GM12864 (cell line): Measurements from ENCODE around the gene LUC7L2.
"Not testable (repeated sequence)": the region's sequence is repeated elsewhere in the genome, so short reads cannot be mapped to it uniquely, and the experiment has no call there.

Experiments
- DNase-seq: peaks from one replicate; pipeline ENCODE4 v3.0.0-alpha.2; 2011; ENCODE audit warnings: low read depth
- H3K4me3 ChIP-seq: 2 replicates; pipeline ENCODE4 v1.5.1; 2011; ENCODE audit warnings: mild to moderate bottlenecking, low read depth, low read length, control low read depth
- CTCF ChIP-seq: IDR thresholded peaks from 2 replicates; pipeline ENCODE4 v1.5.1; 2011; ENCODE audit warnings: low read depth, mild to moderate bottlenecking, moderate library complexity, low read length, control low read depth, inconsistent platforms; ENCODE audit errors: missing control alignments

LUC7L2 gene

GRCh38 chr7:139422126-139422525 is 62.4 kb downstream of the LUC7L2 start:
- no peak for TF ChIP-seq CTCF
- no peak overlapping the region for H3K4me3 ChIP-seq
- DNase-seq = no peak

GRCh38 chr7:139423091-139423490 is 63.4 kb downstream of the LUC7L2 start:
- DNase-seq = no peak
- TF ChIP-seq CTCF = no peak
- no peak overlapping the region for H3K4me3 ChIP-seq

- no peak overlapping the region for H3K4me3 ChIP-seq
- no peak for DNase-seq
- no peak for TF ChIP-seq CTCF
Measured at GRCh38 chr7:139424004-139424403, 64.3 kb downstream of the LUC7L2 start.

GRCh38 chr7:139425701-139426100 is 66.0 kb downstream of the LUC7L2 start:
- not testable (repeated sequence) for DNase-seq, H3K4me3 ChIP-seq

- no peak for TF ChIP-seq CTCF
- H3K4me3 ChIP-seq = no peak overlapping the region
- DNase-seq = no peak
Measured at GRCh38 chr7:139426258-139427028, 66.7 kb downstream of the LUC7L2 start.

- no peak for TF ChIP-seq CTCF
- H3K4me3 ChIP-seq = no peak overlapping the region
- no peak for DNase-seq
Measured at GRCh38 chr7:139427029-139427420, 67.3 kb downstream of the LUC7L2 start.

- TF ChIP-seq CTCF = no peak
- DNase-seq = no peak
- no peak overlapping the region for H3K4me3 ChIP-seq
Measured at GRCh38 chr7:139427788-139428187, 68.1 kb downstream of the LUC7L2 start.

- H3K4me3 ChIP-seq, DNase-seq: not testable (repeated sequence)
Measured at GRCh38 chr7:139429735-139430134, 70.0 kb downstream of the LUC7L2 start.
